Epithelial cell of esophagus (primary cell): ENCODE measurements around the gene ARHGAP15.

ENCODE experiments used
- DNase-seq: peaks from one replicate; pipeline ENCODE4 v3.0.0; 2010; ENCODE audit warnings: low read depth
- H3K4me3 ChIP-seq: 2 replicates; pipeline ENCODE4 v1.5.1; 2011; ENCODE audit warnings: mild to moderate bottlenecking, low read length, control low read depth
- CTCF ChIP-seq: IDR thresholded peaks from 2 replicates; pipeline ENCODE4 v1.5.1; 2011; ENCODE audit warnings: low read depth, mild to moderate bottlenecking, low read length, control low read depth, inconsistent platforms; ENCODE audit not compliant: insufficient read depth; ENCODE audit errors: missing control alignments

Gene ARHGAP15

GRCh38 chr2:143473820-143474219 lies 344.6 kb downstream of the ARHGAP15 start:
- no peak for DNase-seq

GRCh38 chr2:143474586-143474985 lies 345.4 kb downstream of the ARHGAP15 start:
- no peak for DNase-seq
- H3K4me3 ChIP-seq = no peak overlapping the region
- no peak for TF ChIP-seq CTCF

More at GRCh38 chr2:143473820-143474219, 344.6 kb downstream of the ARHGAP15 start:
- TF ChIP-seq CTCF = no peak
- H3K4me3 ChIP-seq = no peak overlapping the region

GRCh38 chr2:143475041-143475776 lies 346.0 kb downstream of the ARHGAP15 start:
- no peak overlapping the region for H3K4me3 ChIP-seq
- no peak for TF ChIP-seq CTCF
- DNase-seq = no peak

GRCh38 chr2:143476336-143477087 lies 347.3 kb downstream of the ARHGAP15 start:
- no peak for TF ChIP-seq CTCF
- no peak for DNase-seq
- H3K4me3 ChIP-seq = no peak overlapping the region

- H3K4me3 ChIP-seq = no peak overlapping the region
- peak; percentile 7 for DNase-seq
- TF ChIP-seq CTCF = no peak
Observed at GRCh38 chr2:143477714-143478443, 348.7 kb downstream of the ARHGAP15 start.

GRCh38 chr2:143480086-143480485 lies 350.9 kb downstream of the ARHGAP15 start:
- no peak for DNase-seq
- no peak for TF ChIP-seq CTCF
- H3K4me3 ChIP-seq = no peak overlapping the region
